LNCaP clone FGC (cell line): ENCODE results near the gene PAM.

Source experiments
- DNase-seq: peaks from one replicate; pipeline ENCODE4 v3.0.0-alpha.2; 2011; ENCODE audit warnings: low read depth
- H3K4me3 ChIP-seq: 2 replicates; pipeline ENCODE4 v1.5.1; 2011; ENCODE audit warnings: mild to moderate bottlenecking, low read depth, low read length, control low read depth
- CTCF ChIP-seq: IDR thresholded peaks from 2 replicates; pipeline ENCODE4 v1.5.1; 2012; ENCODE audit warnings: mild to moderate bottlenecking; ENCODE audit not compliant: control insufficient read depth, insufficient read depth; ENCODE audit errors: extremely low read depth

PAM gene

DNA sequence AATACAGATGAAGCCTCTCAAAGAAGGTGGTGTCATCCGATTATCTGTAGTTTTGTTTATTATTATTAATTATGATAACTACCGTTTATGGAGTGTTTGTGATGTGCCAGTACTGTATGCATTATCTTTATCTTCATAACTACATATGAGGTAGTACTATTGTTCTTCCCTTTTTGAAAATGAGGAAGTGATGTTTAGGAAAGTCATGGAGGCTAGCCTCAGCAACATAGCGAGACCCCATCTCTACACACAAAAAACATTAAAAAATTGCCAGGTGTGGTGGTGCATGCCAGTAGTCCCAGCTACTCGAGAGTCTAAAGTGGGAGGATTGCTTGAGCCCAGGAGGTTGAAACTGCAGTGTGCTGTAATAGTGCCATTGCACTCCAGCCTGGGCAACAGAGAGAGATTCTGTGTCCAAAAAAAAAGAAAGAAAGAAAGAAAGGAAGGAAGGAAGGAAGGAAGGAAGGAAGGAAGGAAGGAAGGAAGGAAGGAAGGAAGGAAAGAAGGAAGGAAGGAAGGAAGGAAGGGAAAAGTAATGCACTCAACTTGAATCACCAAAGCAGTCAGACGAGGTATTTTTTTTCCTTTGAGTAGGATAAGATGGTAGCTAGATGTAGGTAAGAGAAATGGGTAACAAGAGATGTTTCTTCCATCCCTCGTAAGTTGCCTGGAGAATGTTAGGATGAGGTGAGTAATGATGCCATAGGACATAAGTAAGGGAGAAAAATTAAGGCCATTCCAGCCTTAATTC is 47.8 kb downstream of the PAM start:
- no peak for TF ChIP-seq CTCF
- no peak overlapping the region for H3K4me3 ChIP-seq
- DNase-seq, result no peak

DNA sequence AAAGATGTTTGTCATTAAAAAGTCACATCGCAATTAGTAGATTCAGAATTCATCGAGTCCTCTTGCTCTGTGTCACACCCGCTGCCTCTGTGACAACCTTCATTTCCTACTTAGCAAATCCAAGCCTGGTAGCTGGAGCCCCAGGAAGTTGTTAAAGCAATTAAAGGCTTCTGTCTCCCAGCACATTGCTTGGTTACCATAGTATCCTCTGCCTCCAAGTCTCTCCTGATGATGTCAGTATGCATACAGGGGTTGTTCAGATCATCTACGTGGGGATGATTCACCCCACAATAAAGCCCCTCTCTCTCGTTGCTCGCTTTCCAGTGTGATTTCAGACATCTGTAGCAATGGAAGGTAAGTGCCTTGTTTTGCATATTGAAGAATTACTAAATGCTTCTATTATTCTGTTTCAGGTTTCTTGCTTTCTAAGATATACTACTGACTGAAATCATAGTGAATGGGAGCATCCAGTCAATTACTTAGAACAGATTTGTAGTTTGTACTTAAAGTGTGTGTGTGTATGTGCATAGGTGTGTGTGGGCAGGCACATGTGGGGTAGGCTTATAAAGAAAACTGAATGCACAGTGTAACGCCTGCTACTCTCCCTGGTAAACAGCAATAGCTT is 52.9 kb downstream of the PAM start:
- no peak for TF ChIP-seq CTCF
- no peak for DNase-seq
- H3K4me3 ChIP-seq, result no peak overlapping the region

DNA sequence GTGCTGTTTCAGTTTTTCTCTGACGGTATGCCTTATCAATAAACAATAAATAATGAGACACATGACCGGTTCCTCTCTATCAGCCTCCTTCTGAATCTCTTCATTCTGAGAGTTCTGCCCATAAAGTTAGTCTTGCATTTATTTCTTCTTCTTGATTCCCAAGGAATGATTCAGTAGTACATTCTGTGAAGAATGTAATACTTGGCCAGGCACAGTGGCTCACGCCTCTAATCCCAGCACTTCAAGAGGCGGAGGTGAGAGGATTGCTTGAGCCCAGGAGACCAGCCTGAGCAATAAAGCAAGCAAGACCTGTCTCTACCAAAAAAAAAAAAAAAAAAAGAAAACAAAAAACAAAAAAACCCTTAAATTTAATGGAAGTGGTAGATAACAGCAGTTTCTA is 53.9 kb downstream of the PAM start:
- DNase-seq, result no peak
- TF ChIP-seq CTCF, result no peak
- no peak overlapping the region for H3K4me3 ChIP-seq

DNA sequence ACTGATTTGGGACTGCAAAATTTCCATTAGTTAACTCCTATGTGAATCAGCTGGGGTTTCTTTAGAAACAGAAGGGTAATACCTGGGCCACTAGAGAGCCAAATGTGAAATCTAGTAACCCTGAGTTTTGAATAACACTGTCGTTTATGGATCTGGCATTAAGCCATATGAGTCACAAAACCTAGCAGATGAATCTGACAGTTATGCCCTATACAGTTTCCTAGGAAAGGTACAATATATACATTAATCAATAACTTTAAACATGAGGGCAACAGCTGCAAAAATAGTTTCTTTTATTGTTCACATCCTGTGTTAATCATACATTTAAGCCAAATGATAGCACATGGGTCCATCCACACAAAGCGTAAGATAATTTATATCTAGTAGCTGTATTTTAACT is 56.9 kb downstream of the PAM start:
- H3K4me3 ChIP-seq, result no peak overlapping the region
- no peak for TF ChIP-seq CTCF
- no peak for DNase-seq

DNA sequence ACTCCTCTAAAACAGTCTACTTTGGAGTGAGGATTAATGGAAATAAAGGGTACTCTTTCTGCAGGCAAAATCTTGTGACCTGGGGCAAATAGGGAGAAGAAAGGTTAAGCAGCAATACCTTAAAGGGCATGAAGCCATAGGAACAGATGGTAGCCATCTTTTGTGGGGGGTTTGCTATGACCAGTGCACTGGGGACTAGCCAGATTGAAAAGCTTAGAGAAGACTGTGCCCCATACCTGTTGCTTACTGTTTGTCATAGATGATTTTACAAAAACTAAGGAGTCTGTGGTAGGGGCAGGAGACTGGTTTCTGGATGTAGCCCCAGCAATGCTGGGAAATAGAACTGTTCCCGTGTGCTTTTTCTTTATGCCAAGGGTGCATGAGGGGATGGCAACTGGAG is 58.6 kb downstream of the PAM start:
- TF ChIP-seq CTCF, result no peak
- no peak overlapping the region for H3K4me3 ChIP-seq

GRCh38 chr5:102815084-102815483 is 60.0 kb downstream of the PAM start:
- H3K4me3 ChIP-seq, result no peak overlapping the region
- DNase-seq, result no peak
- TF ChIP-seq CTCF, result no peak

More for the DNA sequence above, 58.6 kb downstream of the PAM start:
- DNase-seq, result no peak
